Fibroblast of pulmonary artery (primary cell): Measurements from ENCODE around the gene NCSTN.
A peak's percentile ranks its signal among the peaks of the same experiment; 100 is the strongest.

ENCODE experiments used
- DNase-seq: peaks from one replicate; pipeline ENCODE4 v3.0.0-alpha.2; 2010; ENCODE audit warnings: low read depth
- H3K4me3 ChIP-seq: replicated peaks from 2 replicates; pipeline ENCODE4 v1.5.1; 2011; ENCODE audit warnings: low read depth, mild to moderate bottlenecking, control low read depth, low read length, moderate library complexity
- TF ChIP-seq, protein P1 (sequence below): IDR thresholded peaks from 2 replicates; pipeline ENCODE4 v1.5.1; 2011; ENCODE audit warnings: mild to moderate bottlenecking, control low read depth, low read length, inconsistent platforms; ENCODE audit errors: missing control alignments

NCSTN gene

DNA sequence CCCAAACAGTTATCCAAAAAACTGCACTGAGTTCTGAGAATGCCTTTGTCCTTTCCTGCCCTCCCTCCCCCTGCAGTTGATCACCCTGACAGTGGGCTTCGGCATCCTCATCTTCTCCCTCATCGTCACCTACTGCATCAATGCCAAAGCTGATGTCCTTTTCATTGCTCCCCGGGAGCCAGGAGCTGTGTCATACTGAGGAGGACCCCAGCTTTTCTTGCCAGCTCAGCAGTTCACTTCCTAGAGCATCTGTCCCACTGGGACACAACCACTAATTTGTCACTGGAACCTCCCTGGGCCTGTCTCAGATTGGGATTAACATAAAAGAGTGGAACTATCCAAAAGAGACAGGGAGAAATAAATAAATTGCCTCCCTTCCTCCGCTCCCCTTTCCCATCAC, 14.9 kb downstream of the NCSTN start:
- DNase-seq = no peak
- no peak overlapping the region for H3K4me3 ChIP-seq
- TF ChIP-seq, protein P1, sequence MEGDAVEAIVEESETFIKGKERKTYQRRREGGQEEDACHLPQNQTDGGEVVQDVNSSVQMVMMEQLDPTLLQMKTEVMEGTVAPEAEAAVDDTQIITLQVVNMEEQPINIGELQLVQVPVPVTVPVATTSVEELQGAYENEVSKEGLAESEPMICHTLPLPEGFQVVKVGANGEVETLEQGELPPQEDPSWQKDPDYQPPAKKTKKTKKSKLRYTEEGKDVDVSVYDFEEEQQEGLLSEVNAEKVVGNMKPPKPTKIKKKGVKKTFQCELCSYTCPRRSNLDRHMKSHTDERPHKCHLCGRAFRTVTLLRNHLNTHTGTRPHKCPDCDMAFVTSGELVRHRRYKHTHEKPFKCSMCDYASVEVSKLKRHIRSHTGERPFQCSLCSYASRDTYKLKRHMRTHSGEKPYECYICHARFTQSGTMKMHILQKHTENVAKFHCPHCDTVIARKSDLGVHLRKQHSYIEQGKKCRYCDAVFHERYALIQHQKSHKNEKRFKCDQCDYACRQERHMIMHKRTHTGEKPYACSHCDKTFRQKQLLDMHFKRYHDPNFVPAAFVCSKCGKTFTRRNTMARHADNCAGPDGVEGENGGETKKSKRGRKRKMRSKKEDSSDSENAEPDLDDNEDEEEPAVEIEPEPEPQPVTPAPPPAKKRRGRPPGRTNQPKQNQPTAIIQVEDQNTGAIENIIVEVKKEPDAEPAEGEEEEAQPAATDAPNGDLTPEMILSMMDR = no peak

DNA sequence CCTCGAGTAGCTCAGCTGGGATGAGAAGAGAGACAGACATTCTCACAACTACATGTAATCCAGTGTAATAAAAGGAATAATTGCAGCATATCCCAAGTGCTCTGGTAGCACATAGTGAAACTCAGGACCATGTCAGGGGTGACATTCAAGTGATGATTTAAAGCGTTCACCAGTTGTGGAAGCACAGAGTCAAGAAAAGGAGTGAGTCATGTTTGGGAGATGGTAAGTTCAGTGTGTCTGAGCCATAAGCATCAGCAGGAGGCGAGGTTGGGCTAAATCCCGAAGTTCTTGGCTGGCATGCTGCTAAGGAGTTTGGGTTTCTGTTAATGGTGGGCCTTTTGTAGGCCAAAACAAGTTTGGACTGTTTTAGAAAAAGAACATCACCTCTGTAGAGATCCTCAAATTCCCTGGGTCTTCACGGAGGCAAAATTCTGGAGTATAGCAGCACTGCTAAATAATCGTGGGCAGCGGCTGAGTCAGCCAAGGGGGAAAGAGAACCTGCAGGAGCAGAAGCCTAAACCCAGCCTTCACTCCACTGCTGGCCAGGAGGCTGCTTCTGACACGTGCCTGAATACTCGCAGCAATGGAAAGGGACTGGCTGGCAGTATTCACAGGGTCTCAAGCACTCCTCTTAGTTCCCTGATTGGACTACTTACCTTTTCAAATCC, 16.5 kb downstream of the NCSTN start:
- peak; percentile 8 for DNase-seq
- TF ChIP-seq, protein P1 = no peak
- H3K4me3 ChIP-seq = no peak overlapping the region

DNA sequence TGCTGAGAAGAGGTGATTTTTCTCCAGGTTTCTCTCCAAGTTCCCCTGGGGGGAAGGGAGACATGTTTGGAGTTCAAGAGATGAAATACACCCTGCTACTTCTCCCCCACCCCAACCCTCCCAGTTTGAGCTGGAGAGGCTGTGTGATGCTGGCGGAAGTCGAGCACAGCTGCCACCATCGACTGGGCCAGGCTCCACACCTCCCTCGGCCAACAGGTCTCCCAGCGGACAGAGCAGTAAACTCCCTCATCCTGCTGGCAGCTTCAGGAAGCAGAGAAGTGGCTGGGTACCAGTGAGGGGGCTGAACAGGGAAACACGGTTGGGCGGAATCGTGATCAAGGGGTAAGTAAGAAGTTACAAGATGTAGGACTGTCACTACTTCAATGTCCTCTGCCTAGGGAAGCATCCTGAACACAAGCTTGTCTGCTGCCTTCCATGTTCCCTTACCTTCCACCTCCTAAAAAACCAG, 17.1 kb downstream of the NCSTN start:
- H3K4me3 ChIP-seq = no peak overlapping the region
- DNase-seq = no peak
- TF ChIP-seq, protein P1 = no peak

DNA sequence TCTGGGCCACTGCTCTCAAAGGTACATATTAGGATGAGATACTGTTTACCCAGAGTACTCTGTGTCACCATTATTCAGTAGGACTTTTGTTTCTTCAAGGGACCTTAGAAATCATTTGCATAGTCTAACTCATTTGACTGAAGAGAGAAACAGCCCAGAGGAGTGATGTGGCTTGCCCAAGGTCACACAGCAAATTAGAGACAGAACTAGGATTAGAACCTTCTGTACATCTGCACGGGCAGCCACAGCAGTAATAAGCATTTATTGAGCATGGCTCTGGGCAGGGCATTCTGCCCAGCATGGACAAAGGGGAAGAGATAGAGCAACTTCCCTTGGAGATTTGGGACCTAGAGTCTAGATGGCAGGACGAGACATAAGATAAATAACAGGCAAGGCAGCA, 18.0 kb downstream of the NCSTN start:
- TF ChIP-seq, protein P1 = no peak
- no peak for DNase-seq
- no peak overlapping the region for H3K4me3 ChIP-seq

DNA sequence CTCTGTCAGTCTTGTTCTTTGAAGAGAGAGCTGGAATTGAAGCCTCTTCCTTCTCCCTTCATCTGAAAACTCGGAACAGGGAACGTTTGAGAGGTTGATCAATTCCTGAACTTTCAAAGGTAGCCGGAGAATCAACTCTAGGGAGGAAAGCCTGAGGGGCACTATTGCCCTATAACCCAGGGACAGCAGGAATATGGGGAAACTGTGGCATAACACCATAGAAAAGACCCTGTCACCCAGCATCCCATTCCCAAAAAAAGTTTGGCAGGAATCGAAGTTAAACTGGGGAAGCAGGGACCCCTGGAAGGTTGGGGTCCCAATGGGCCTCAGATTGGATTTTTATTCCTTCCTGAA, 18.6 kb downstream of the NCSTN start:
- H3K4me3 ChIP-seq = no peak overlapping the region
- TF ChIP-seq, protein P1 = no peak
- no peak for DNase-seq

DNA sequence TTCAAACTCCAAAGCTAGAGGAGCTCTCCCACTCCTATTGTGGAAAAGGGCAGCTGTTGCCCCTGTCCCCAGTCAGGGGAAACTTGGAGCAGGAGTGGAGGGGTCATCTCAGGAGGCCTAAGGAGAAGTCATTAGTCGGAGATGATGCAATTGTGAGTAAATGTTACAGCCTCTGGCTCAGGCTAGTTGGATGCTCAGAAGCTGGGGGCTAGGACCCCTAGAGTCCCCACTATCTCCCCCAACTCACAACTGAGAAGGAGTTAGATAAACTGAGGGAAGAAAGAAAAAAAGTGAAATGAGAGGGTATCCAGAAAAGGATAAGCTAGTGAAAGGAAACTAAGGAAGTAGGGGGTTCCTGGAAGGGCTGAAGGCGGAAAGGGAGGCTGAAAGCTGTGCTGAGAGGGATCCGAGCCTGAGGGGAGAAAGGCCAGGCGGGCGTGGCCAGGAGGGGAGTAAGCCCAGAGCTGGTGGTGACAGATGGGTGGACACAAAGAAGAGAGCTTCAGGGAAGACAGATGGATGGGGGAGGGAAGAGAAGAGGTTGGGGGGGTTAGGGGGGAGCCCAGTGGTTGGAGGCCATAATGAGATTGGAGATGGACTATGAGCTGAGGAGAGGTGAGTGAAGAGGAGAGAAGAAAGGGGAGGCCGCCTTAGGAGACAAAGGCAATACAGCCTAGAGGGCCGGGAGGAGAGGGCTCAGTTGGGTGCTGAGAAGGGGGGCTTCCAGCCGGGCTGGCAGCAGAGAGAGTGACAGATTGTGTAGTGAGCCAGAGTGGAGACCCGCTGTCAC, 19.2 kb downstream of the NCSTN start:
- no peak for DNase-seq
- TF ChIP-seq, protein P1 = no peak
- H3K4me3 ChIP-seq = no peak overlapping the region
